GM18519 (cell line): Measurements from ENCODE around the gene ZNF524.

Experiments
- ATAC-seq: cut with Tn5 transposase; IDR thresholded peaks from one replicate; pipeline ENCODE4 v1.9.1; 2021; ENCODE audit warnings: mild to moderate bottlenecking, moderate library complexity; ENCODE audit not compliant: unreplicated experiment, low FRiP score

The ZNF524 gene

DNA sequence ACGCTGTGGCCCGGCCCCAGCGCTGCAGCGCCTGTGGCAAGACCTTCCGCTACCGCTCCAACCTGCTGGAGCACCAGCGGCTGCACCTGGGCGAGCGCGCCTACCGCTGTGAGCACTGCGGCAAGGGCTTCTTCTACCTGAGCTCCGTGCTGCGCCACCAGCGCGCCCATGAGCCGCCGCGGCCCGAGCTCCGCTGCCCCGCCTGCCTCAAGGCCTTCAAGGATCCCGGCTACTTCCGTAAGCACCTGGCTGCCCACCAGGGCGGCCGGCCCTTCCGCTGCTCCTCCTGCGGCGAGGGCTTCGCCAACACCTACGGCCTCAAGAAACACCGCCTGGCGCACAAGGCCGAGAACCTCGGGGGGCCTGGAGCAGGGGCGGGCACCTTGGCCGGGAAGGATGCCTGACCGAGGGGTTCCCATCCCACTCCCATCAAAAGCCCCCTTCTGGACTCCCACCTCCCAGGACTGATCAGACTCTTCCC, 16.3 kb downstream of the ZNF524 start:
- ATAC-seq = no peak

DNA sequence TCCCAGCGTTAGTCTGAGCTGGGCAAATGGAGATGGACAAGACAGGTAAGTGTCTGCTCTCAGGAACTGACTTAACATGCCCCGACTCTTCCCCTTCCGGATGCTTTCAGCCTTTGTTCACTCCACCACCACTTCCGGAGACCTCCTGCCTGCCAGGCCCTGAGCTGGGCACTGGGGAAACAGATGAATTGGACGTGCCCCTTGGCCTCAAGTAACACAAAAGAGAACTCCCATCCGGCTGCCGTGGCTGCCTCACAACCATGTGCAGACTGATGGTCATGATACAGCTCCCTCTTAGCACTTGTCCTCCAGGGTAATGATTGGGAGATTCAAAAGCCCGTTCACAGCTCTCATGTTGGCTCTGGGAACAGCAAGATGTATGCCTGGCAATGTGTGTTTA, 17.3 kb downstream of the ZNF524 start:
- no peak for ATAC-seq

GRCh38 chr19:55618426-55618825, 18.3 kb downstream of the ZNF524 start:
- ATAC-seq = no peak

GRCh38 chr19:55619286-55619685, 19.2 kb downstream of the ZNF524 start:
- no peak for ATAC-seq

GRCh38 chr19:55620410-55621204, 20.5 kb downstream of the ZNF524 start:
- no peak for ATAC-seq

DNA sequence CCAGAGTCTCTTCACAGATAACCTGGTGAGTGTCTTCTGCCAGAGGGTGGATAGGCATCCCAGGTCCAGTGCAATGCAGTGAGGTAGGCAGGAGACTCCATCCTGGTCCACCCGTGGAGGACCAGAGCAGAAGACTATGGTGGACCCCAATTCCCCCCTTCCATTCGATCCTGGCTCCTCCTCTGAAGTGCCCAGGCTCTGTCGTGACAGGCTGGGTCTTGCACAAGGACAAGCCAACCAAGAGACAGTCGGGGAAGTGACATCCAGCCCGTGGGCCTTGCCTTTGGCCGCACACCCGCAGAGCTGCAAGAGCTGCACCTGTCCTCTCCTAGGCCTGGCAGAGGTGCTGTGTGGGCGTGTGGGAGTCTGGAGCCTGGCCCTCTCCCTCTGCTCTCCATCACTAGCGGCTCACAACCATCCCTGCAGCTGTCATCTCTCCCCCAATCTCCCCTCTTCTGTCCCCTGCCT, 21.2 kb downstream of the ZNF524 start:
- no peak for ATAC-seq

GRCh38 chr19:55621673-55622231, 21.7 kb downstream of the ZNF524 start:
- ATAC-seq = no peak

- ATAC-seq = no peak
Measured at GRCh38 chr19:55622242-55622969, 22.3 kb downstream of the ZNF524 start.

DNA sequence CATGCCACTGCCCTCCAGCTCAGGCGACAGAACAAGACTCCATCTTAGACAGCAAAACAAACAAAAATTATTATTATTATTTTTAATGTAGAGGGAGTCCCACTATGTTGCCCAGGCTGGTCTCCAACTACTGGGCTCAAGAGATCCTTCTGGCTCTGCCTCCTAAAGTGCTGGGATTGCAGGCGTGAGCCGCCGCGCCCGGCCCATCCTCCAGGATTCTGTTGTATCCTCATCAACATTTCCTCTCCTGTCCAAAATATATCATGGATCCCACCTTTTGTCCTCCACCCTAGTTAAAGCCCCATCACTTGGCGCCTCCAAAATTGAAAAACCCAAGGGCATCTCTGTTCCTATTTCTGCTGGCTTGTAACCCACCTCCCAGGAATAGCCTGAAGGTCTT, 23.0 kb downstream of the ZNF524 start:
- ATAC-seq = no peak

- ATAC-seq = no peak
Measured at GRCh38 chr19:55623561-55623960, 23.5 kb downstream of the ZNF524 start.

DNA sequence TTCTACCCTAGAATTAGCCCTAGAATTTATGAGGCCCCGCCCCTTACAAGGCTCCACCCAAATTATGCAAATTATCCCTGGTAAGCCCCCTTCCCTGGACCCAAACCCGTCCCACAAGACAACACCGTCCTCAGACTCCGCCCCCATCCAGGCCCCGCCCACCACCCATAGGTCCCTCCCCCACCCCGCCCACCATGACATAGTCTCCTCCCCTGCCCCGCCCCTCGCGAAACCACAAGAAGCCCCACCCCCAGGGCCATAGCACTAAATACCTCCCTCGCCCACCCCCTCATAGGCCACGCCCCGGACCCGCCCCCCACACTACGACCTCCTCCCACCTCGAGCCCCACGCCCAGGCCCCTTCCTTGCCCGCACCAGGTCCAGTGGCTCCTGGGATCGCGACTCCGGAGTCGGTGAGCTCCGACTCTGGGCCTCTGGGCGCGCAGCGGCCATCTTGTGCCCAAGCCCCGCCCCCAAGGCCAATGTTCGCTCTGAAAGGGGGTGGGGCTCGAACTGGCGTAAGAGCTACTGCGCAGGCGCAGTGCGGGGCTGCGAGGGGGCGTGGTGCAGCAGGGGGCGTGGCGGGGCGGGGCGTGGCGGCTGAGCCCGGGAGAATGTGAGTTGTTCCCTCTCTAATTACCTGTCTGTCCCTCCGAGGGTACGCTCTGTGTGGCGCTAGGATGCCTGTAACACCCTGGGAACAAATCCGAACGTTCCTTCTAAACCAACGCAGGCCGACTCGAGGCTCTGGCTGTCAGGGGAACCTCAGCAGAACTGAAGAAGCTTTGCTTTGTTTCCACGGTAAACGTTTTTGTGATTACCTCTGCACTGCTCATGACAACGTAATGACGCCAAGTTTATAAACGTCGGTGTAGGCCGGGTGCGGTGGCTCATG, 24.3 kb downstream of the ZNF524 start, which contains the start of gene ZNF784:
ZNF784 (minus strand) TSS at position 458 of the 895 bp plus-strand sequence; CDS start at position 453, 5 bp downstream.
- ATAC-seq = no peak

DNA sequence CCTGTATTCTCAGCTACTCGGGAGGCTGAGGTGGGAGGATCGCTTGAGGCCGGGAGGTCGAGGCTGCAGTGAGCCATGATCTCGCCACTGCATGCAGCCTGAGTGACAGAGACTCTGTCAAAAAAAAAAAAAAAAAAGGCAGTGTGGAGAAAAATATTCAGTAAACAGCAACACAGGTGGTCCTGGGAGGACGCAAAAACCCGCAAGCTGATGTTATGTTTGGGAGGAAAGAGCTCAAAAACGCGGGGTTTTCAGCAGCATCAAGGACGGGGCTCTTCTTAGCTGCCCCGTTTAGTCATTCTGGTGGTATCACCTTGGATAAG, 24.9 kb downstream of the ZNF524 start:
- ATAC-seq = no peak

DNA sequence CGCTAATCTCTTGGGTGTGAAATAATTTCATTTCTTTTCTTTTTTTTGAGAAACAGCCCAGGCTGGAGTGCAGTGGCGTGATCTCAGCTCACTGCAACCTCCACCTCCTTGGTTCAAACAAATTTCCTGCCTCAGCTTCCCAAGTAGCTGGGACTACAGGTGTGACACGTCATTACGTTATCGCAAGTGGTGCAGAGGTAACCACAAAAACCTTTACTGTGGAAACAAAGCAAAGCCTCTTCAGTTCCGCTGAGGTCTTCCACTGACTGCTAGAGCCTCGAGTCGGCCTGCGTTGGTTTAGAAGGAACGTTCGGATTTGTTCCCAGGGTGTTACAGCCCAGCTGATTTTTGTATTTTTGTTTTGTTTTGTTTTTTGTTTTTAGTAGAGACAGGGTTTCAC, 26.3 kb downstream of the ZNF524 start:
- no peak for ATAC-seq

DNA sequence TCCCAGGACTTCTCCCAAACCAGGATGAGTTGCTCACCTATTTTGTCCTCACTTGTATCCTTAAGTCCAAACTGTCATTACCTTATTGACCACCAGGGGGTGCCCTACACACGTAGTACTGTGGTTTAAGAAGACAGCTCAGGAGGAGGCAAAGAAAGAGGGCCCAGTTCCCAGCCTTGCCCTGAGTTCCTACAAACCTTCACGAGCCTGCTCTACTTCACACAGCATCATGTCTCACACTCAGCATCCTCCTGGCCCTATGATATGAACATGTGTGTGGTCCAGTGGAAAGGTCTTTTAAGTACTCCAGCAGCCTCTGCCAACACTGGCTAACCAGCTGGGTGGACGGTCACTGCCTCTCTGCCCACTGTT, 32.4 kb downstream of the ZNF524 start:
- no peak for ATAC-seq

DNA sequence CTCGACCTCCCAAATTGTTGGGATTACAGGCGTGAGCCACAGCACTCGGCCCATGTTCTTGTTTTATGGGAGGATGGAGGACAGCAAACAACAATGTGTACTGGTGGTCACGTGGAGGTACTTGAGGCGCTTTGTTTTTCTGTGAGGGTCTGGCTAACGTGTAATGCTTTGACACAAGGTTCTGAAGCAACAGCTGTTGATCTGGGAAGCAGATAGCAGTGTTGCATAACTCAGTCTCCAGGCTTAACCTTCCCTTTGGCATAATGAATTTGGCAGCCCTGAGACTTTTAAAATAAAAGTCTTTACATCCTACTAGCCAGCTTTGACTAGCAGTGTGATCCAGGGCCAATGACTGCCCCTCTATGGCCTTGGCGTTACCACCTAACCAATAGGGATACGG, 33.8 kb downstream of the ZNF524 start:
- ATAC-seq = no peak

GRCh38 chr19:55635334-55635717, 35.2 kb downstream of the ZNF524 start:
- no peak for ATAC-seq

- no peak for ATAC-seq
Measured at GRCh38 chr19:55635856-55636440, 35.9 kb downstream of the ZNF524 start.

GRCh38 chr19:55636723-55637122, 36.6 kb downstream of the ZNF524 start:
- no peak for ATAC-seq

DNA sequence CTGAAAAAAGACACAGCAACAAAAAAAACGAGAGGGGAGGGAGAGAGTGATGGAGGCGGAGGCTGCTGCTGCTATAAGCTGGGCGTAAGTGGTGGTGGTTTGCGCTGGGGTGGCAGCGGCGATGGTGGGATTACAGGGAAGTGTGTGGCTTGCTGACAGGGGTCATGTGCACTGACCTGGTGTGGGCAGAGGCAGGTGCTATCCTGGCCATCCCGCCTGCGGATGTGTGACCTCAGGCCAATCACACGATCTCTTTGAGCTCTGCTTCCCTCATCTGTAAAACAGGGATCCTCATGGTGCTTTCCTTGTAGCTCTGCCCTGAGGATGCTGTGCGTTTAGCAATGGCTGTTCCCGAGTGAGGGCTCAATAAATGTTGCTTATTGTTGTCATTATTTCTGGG, 37.4 kb downstream of the ZNF524 start:
- ATAC-seq = no peak

GRCh38 chr19:55638864-55639359, 38.8 kb downstream of the ZNF524 start:
- ATAC-seq = no peak
